HEK293T (cell line): ENCODE results near the gene TSPAN18.

Experiments used
- ARNT ChIP-seq: fragments of 450-650 bp; IDR thresholded peaks from 2 replicates; pipeline ENCODE4 v1.6.1; 2017; ENCODE audit warnings: mild to moderate bottlenecking
- BHLHE40 ChIP-seq: fragments of 450-650 bp; IDR thresholded peaks from 2 replicates; pipeline ENCODE4 v1.6.1; 2016; ENCODE audit warnings: mild to moderate bottlenecking, moderate library complexity, borderline replicate concordance
- CTBP1 ChIP-seq: fragments of 450-650 bp; IDR thresholded peaks from 2 replicates; pipeline ENCODE4 v1.6.1; 2016; ENCODE audit warnings: borderline replicate concordance
- FOXA1 ChIP-seq: fragments of 450-650 bp; IDR thresholded peaks from 2 replicates; pipeline ENCODE4 v1.6.1; 2016; ENCODE audit warnings: mild to moderate bottlenecking
- FOXK2 ChIP-seq: fragments of 450-650 bp; IDR thresholded peaks from 2 replicates; pipeline ENCODE4 v1.6.1; 2016; ENCODE audit warnings: mild to moderate bottlenecking
- FOXM1 ChIP-seq: fragments of 450-650 bp; IDR thresholded peaks from 2 replicates; pipeline ENCODE4 v1.6.1; 2017; ENCODE audit warnings: mild to moderate bottlenecking, borderline replicate concordance
- HDGF ChIP-seq: fragments of 450-650 bp; IDR thresholded peaks from 2 replicates; pipeline ENCODE4 v1.6.1; 2017; ENCODE audit warnings: antibody characterized with exemption, borderline replicate concordance
- LEF1 ChIP-seq: fragments of 450-650 bp; IDR thresholded peaks from 2 replicates; pipeline ENCODE4 v1.6.1; 2017; ENCODE audit warnings: mild to moderate bottlenecking, borderline replicate concordance
- NFRKB ChIP-seq: fragments of 450-650 bp; IDR thresholded peaks from 2 replicates; pipeline ENCODE4 v1.6.1; 2016; ENCODE audit warnings: mild to moderate bottlenecking, moderate library complexity
- SP1 ChIP-seq: fragments of 450-650 bp; IDR thresholded peaks from 2 replicates; pipeline ENCODE4 v1.6.1; 2017

- TF ChIP-seq FOXA1 (no peak), SP1 (no peak), FOXK2 (no peak), LEF1 (no peak), NFRKB (no peak), BHLHE40 (no peak), ARNT (no peak), FOXM1 (no peak), HDGF (no peak), CTBP1 (no peak)
These were observed 254.0 kb downstream of the TSPAN18 start for GRCh38 chr11:44980533-44981427.
